Adrenal gland (tissue), 12 donors: ENCODE results near the gene OOSP4A. TPM values are rescaled to one million over a fixed set of nuclear protein-coding genes. Genes with fewer than 3 reads are reported as not detected.

Source experiments
- DNase-seq, 7 donors: peaks; one replicate each; pipeline ENCODE4 v3.0.0-alpha.2; 2019 to 2020
- H3K27ac ChIP-seq, 5 donors: fragments of 200-600 bp; sonication (generic) in 4 of 5; 1 replicate in 3 of 5; 2 replicates in 2 of 5; pipeline versions ENCODE4 v1.5.1 to v1.8.0; 2016 to 2020; ENCODE audit warnings: mild to moderate bottlenecking in 1 of 5
- H3K27me3 ChIP-seq: fragments of 200-600 bp; 2 replicates; pipeline ENCODE4 v1.8.0; 2021
- H3K36me3 ChIP-seq, 2 donors: fragments of 200-600 bp; replicated peaks in 1 of 2; 1 replicate in 1 of 2; 2 replicates in 1 of 2; pipeline versions ENCODE4 v1.5.1 to v1.8.0; 2018 to 2022
- H3K4me1 ChIP-seq, 2 donors: fragments of 200-600 bp; replicated peaks in 1 of 2; 1 replicate in 1 of 2; 2 replicates in 1 of 2; pipeline versions ENCODE4 v1.5.1 to v1.8.0; 2018 to 2021
- H3K4me3 ChIP-seq, 4 donors: fragments of 200-600 bp; sonication (generic) in 3 of 4; one replicate each; pipeline ENCODE4 v1.5.1; 2016 to 2018
- H3K9me3 ChIP-seq, 3 donors: fragments of 200-600 bp; sonication (generic) in 1 of 3; replicated peaks in 1 of 3; 1 replicate in 2 of 3; 2 replicates in 1 of 3; pipeline versions ENCODE4 v1.5.1 to v1.8.0; 2016 to 2021
- CTCF ChIP-seq, 6 experiments: fragments of 450-650 bp in 4 of 6; fragments of 200-600 bp in 2 of 6; sonication (generic) in 1 of 6; IDR thresholded peaks; 1 replicate in 5 of 6; 2 replicates in 1 of 6; pipeline versions ENCODE4 v1.5.1 to v1.8.0; 2016 to 2021; ENCODE audit warnings: antibody characterized with exemption in 6 of 6, mild to moderate bottlenecking in 2 of 6, moderate library complexity in 1 of 6
- POLR2A ChIP-seq, 2 donors: fragments of 450-650 bp; IDR thresholded peaks; one replicate each; pipeline ENCODE4 v1.6.1; 2017; ENCODE audit warnings: antibody characterized with exemption in 2 of 2, mild to moderate bottlenecking in 2 of 2, moderate library complexity in 1 of 2
- WGBS, 4 donors: extraction: QIAGEN DNeasy Blood & Tissue Kit in 2 of 4; methylation state at CpG; one replicate each; pipeline versions ENCODE4 v1.1.5 to v1.1.7; 2013 to 2017; 5-methylcytosine and 5-hydroxymethylcytosine counted together
- intact Hi-C, 2 donors: fragments of 100-400 bp; cut with DNase I; formaldehyde crosslinking; loops; one replicate each; pipeline versions ENCODE4 v1.14.1 to v1.15.0; 2022 to 2023
- polyA plus RNA-seq, 3 donors: library from polyadenylated mRNA; stranded (reverse); fragments of 200-250 nt in 2 of 3; fragments of 350-450 nt in 1 of 3; fragmentation: Illumina TruSeq in 1 of 3; extraction: RNeasy Lipid Tissue Mini Kit (QIAGEN cat#74804) in 1 of 3; gene quantifications; one replicate each; pipeline ENCODE4 v1.2.3, GENCODE V29; 2013 to 2014
- total RNA-seq, 9 donors: library from RNA; depleted of rRNA in 4 of 9; stranded (reverse); fragments of >200 nt in 4 of 9; fragments of 120-200 nt in 1 of 9; fragmentation: NEBNext Ultra II Directional in 1 of 9; extraction: Animal tissue kit (Norgen Biotek cat#: 25700) in 1 of 9; gene quantifications; one replicate each; pipeline versions ENCODE4 v1.1.0 to v1.2.4, GENCODE V29; 2013 to 2023
- donor health status: healthy with polysubstance abuse.
- donor health status: Bipolar disorder and iron deficiency.
- donor health status: DM: yes; HTN: yes; CAD: no.
- donor health status: DM: no; HTN: no; CAD: no.
- donor health status: DM: no; HTN: no; CAD: no.
- donor health status: DM: yes; HTN: yes; CAD: no.

OOSP4A gene
- total and polyA plus RNA-seq, 12 donors = not detected

GRCh38 chr11:60005360-60005759, 41.5 kb downstream of the OOSP4A start:
- Histone ChIP-seq H3K27ac (no peak overlapping the region), H3K4me1 (no peaks in the 10 kb centered on the region), H3K36me3 (no peaks in the 10 kb centered on the region), H3K4me3 (no peak overlapping the region), H3K9me3 (no peaks in the 10 kb centered on the region), H3K27me3 (no peaks in the 10 kb centered on the region)
- intact Hi-C loops = no loop called here
- TF ChIP-seq POLR2A (IDR thresholded peaks at IDR 0.05) (no peak), CTCF (IDR thresholded peaks at IDR 0.05) (no peak)
- no peak for DNase-seq
- 66 to 88% (median 70%) methylated on average over 1 of the region's 1 CpG for WGBS, 4 donors

- H3K27me3 ChIP-seq = no peaks in the 10 kb centered on the region
- no peak within 1 kb of the TSS for H3K4me3 ChIP-seq
- H3K4me1 ChIP-seq = no peaks in the 10 kb centered on the region
- intact Hi-C loops = no loop called here
- WGBS, 4 donors = 75 to 94% (median 85%) methylated on average over 1 of the region's 1 CpG
- no peak for DNase-seq
- H3K27ac ChIP-seq = no peak within 1 kb of the TSS
- TF ChIP-seq POLR2A (IDR thresholded peaks at IDR 0.05) (no peak), CTCF (IDR thresholded peaks at IDR 0.05) (no peak)
- H3K9me3 ChIP-seq = no peaks in the 10 kb centered on the region
- no peaks in the 10 kb centered on the region for H3K36me3 ChIP-seq
Measured at GRCh38 chr11:60016881-60017280, 53.0 kb downstream of the OOSP4A start, which contains the start of gene OOSP4B. OOSP4B (plus strand) TSS chr11:60017181.

GRCh38 chr11:60018058-60018457, 54.2 kb downstream of the OOSP4A start:
- Histone ChIP-seq H3K4me3 (no peak overlapping the region), H3K9me3 (no peaks in the 10 kb centered on the region), H3K27ac (no peak overlapping the region), H3K4me1 (no peaks in the 10 kb centered on the region), H3K36me3 (no peaks in the 10 kb centered on the region), H3K27me3 (no peaks in the 10 kb centered on the region)
- no peak for DNase-seq
- TF ChIP-seq CTCF (IDR thresholded peaks at IDR 0.05) (no peak), POLR2A (IDR thresholded peaks at IDR 0.05) (no peak)
- intact Hi-C loops = no loop called here
- 52 to 63% (median 54%) methylated on average over 8 of the region's 8 CpGs for WGBS, 4 donors

Other genes starting within 250 kb of the OOSP4A start
- 10 to 100 TPM; 18.4 to 63.2 (median 43.2) TPM for gene STX3, start 208.7 kb upstream of the OOSP4A start, total RNA-seq
- 10 to 100 TPM; 12.3 to 26.3 (median 24.7) TPM for gene STX3, start 208.7 kb upstream of the OOSP4A start, polyA plus RNA-seq
- gene MRPL16, start 153.3 kb upstream of the OOSP4A start, total RNA-seq = 100 to 1,000 TPM in 1 of 9 donors, 10 to 100 TPM in 8; 47.5 to 101 (median 73.8) TPM
- gene MRPL16, start 153.3 kb upstream of the OOSP4A start, polyA plus RNA-seq = 100 to 1,000 TPM in 2 of 3 donors, 10 to 100 TPM in 1; 61.5 to 143 (median 107) TPM
- under 1 TPM in 1 of 9 donors, not detected in 8; 0.06 TPM for gene CBLIF, start 118.5 kb upstream of the OOSP4A start, total RNA-seq
- not detected for gene CBLIF, start 118.5 kb upstream of the OOSP4A start, polyA plus RNA-seq
- under 1 TPM in 2 of 9 donors, not detected in 7; 0.32 to 0.78 TPM for gene TCN1, start 97.5 kb upstream of the OOSP4A start, total RNA-seq
- gene TCN1, start 97.5 kb upstream of the OOSP4A start, polyA plus RNA-seq = not detected
- not detected for gene OOSP3, start 85.3 kb upstream of the OOSP4A start, total RNA-seq
- gene OOSP3, start 85.3 kb upstream of the OOSP4A start, polyA plus RNA-seq = not detected
- gene OOSP1, start 25.6 kb upstream of the OOSP4A start, total RNA-seq = not detected
- gene OOSP1, start 25.6 kb upstream of the OOSP4A start, polyA plus RNA-seq = not detected
- not detected for gene OOSP4B, start 53.1 kb downstream of the OOSP4A start, total RNA-seq
- gene OOSP4B, start 53.1 kb downstream of the OOSP4A start, polyA plus RNA-seq = not detected
- gene OOSP2, start 76.4 kb downstream of the OOSP4A start, total RNA-seq = not detected
- not detected for gene OOSP2, start 76.4 kb downstream of the OOSP4A start, polyA plus RNA-seq
- under 1 TPM in 1 of 9 donors, not detected in 8; 0.22 TPM for gene MS4A3, start 92.6 kb downstream of the OOSP4A start, total RNA-seq
- not detected for gene MS4A3, start 92.6 kb downstream of the OOSP4A start, polyA plus RNA-seq
- gene MS4A2, start 124.6 kb downstream of the OOSP4A start, total RNA-seq = under 1 TPM in 3 of 9 donors, not detected in 6; 0.06 to 0.11 (median 0.06) TPM
- gene MS4A2, start 124.6 kb downstream of the OOSP4A start, polyA plus RNA-seq = under 1 TPM in 2 of 3 donors, not detected in 1; 0.03 to 0.16 TPM
- 100 to 1,000 TPM in 6 of 9 donors, 10 to 100 TPM in 3; 28.6 to 204 (median 150) TPM for gene MS4A6A, start 219.1 kb downstream of the OOSP4A start, total RNA-seq
- gene MS4A6A, start 219.1 kb downstream of the OOSP4A start, polyA plus RNA-seq = 100 to 1,000 TPM in 1 of 3 donors, 10 to 100 TPM in 2; 49.7 to 114 (median 57.1) TPM